Calu3 (cell line): ENCODE data around the gene INSYN2B. TPM values are rescaled to one million over a fixed set of nuclear protein-coding genes. Genes with fewer than 3 reads are reported as not detected.

ENCODE experiments used
- BruUV-seq: library from RNA; stranded (reverse); fragments of 400-500 nt; replicated peaks from 2 replicates; lab custom pipeline; 2021; lab: Mats Ljungman, UMichigan
- CTCF ChIA-PET: fragments of 300-600 bp; sonication (Branson Sonifier 250); formaldehyde crosslinking; loops from one replicate; lab custom pipeline; 2022; ENCODE audit warnings: antibody characterized with exemption; lab: Charles Lee
- DNase-seq: peaks from one replicate; pipeline ENCODE4 v3.0.0; 2022
- H3K27ac Mint-ChIP-seq: one replicate; pipeline ENCODE4 v1.8.0; 2022; ENCODE audit warnings: mixed read lengths; ENCODE audit not compliant: unreplicated experiment
- H3K27me3 Mint-ChIP-seq: one replicate; pipeline ENCODE4 v1.8.0; 2022; ENCODE audit warnings: mixed read lengths; ENCODE audit not compliant: unreplicated experiment
- H3K36me3 Mint-ChIP-seq: one replicate; pipeline ENCODE4 v1.8.0; 2022; ENCODE audit warnings: mild to moderate bottlenecking, moderate library complexity, mixed read lengths; ENCODE audit not compliant: insufficient read depth, unreplicated experiment
- H3K4me1 Mint-ChIP-seq: one replicate; pipeline ENCODE4 v1.8.0; 2022; ENCODE audit warnings: mild to moderate bottlenecking, low read depth, mixed read lengths; ENCODE audit not compliant: unreplicated experiment
- H3K4me3 Mint-ChIP-seq: one replicate; pipeline ENCODE4 v1.8.0; 2022; ENCODE audit warnings: mild to moderate bottlenecking, low read depth, moderate library complexity, mixed read lengths; ENCODE audit not compliant: unreplicated experiment
- H3K9me3 Mint-ChIP-seq: one replicate; pipeline ENCODE4 v1.8.0; 2022; ENCODE audit warnings: low read depth, mixed read lengths; ENCODE audit not compliant: unreplicated experiment
- CTCF ChIP-seq: fragments of 200-600 bp; IDR thresholded peaks from one replicate; pipeline ENCODE4 v1.8.0; 2022; ENCODE audit warnings: antibody characterized with exemption; ENCODE audit not compliant: unreplicated experiment
- intact Hi-C: fragments of 100-400 bp; cut with micrococcal nuclease; formaldehyde crosslinking; loops from one replicate; pipeline ENCODE4 v1.10.0; 2022; ENCODE audit not compliant: unreplicated experiment
- microRNA-seq: library from miRNA; unstranded; fragments of <30 nt; microRNA quantifications from one replicate; pipeline ENCODE4 v1.2.0, GENCODE V29; 2022
- total RNA-seq: library from RNA; stranded (reverse); gene quantifications from 2 replicates; pipeline ENCODE4 v1.2.3, GENCODE V29; 2022

The INSYN2B gene
- total RNA-seq, 1 experiment from 2014 or later, result not detected

- H3K4me3 Mint-ChIP-seq, result no peak overlapping the region
- intact Hi-C loops, result loop anchor here (5.0 kb wide), 1 partner anchor 125 kb away; no protein-coding TSS in a partner anchor
- no peaks in the 10 kb centered on the region for H3K36me3 Mint-ChIP-seq
- TF ChIP-seq CTCF, result no peak
- DNase-seq, result no peak
- BruUV-seq, result no TSS peak
- no peak overlapping the region for H3K27ac Mint-ChIP-seq
- peaks cover 46% of the 10 kb centered on the region for H3K27me3 Mint-ChIP-seq
- H3K9me3 Mint-ChIP-seq, result no peaks in the 10 kb centered on the region
- no peaks in the 10 kb centered on the region for H3K4me1 Mint-ChIP-seq
- CTCF ChIA-PET, result no interaction called here
Measured at GRCh38 chr5:169827769-169828168, 152.5 kb downstream of the INSYN2B start.

DNA sequence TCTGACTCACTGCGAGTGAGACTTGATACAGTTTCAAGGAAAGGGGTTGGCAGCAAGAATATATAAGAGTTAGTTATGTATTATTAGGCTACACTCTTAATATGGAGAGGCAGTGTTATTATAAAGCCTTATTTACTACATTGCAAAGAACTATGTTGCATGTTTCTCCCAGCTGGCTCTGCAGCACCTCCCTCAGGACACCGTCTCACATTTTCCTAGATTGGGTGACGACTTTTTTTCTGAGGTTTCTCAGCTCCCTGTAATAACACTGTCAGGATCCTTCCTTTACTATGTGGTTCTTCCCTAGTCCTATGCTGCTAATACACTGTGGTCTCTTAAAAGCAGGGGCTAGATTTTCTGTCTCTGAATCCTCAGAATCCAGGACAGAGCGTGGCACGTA is 153.7 kb downstream of the INSYN2B start:
- no peak for TF ChIP-seq CTCF
- Mint-ChIP-seq H3K4me1 (no peaks in the 10 kb centered on the region), H3K27me3 (peaks cover 49% of the 10 kb centered on the region), H3K36me3 (no peaks in the 10 kb centered on the region), H3K9me3 (peaks cover 2% of the 10 kb centered on the region), H3K4me3 (no peak overlapping the region), H3K27ac (no peak overlapping the region)
- no TSS peak for BruUV-seq
- CTCF ChIA-PET, result interaction anchor here (0.8 to 1.3 kb wide), 3 partner anchors 40 to 125 kb away, joined by 3 read pairs; no protein-coding TSS in a partner anchor
- intact Hi-C loops, result loop anchor here (5.0 kb wide), 1 partner anchor 124 kb away; no protein-coding TSS in a partner anchor
- DNase-seq, result no peak

DNA sequence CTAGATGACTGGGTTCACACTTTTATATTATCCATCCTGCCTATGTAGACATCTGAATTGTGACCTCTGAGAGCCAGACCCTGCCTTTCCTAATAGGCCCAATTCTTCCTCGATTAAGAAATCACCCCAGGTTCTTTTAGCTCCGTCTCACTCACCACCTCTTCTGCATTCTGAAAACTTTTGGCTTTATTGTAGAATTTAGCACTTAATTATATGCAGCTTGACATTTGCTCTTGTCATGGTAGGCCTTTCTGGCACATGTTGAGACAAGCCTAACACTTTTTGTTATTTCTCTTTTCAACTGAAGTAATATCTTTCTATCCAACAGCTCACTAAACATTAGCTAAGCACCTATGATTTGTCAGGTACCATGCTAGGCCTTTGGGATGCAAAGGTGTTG is 163.3 kb downstream of the INSYN2B start:
- no peak for TF ChIP-seq CTCF
- DNase-seq, result no peak
- Mint-ChIP-seq H3K4me1 (no peaks in the 10 kb centered on the region), H3K27ac (no peak overlapping the region), H3K4me3 (no peak overlapping the region), H3K27me3 (peaks cover 43% of the 10 kb centered on the region), H3K36me3 (no peaks in the 10 kb centered on the region), H3K9me3 (peaks cover 5% of the 10 kb centered on the region)
- no TSS peak for BruUV-seq
- intact Hi-C loops, result no loop called here
- CTCF ChIA-PET, result interaction anchor here (0.7 kb wide), 1 partner anchor 238 kb away, joined by 3 read pairs; no protein-coding TSS in a partner anchor

DNA sequence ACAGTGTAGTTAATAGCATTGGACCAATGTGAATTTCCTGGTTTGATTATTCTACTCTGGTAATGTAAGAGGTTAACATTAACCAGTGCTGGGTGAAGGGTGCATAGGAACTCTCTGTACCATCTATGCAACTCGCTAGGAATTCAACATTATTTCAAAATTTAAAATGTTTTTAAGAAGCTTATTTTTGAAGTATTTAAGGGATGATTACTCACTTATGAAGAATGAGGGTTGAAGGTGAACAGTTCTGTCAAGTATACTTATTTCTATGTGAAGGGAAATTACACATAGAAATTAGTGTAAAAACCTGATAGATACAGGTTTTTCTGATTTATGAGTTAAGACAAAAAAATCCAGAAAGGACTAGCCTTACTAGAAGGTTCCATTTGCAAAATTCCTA is 165.8 kb downstream of the INSYN2B start:
- Mint-ChIP-seq H3K27ac (no peak overlapping the region), H3K4me1 (no peaks in the 10 kb centered on the region), H3K9me3 (peaks cover 5% of the 10 kb centered on the region), H3K4me3 (no peak overlapping the region), H3K27me3 (peaks cover 50% of the 10 kb centered on the region), H3K36me3 (no peaks in the 10 kb centered on the region)
- CTCF ChIA-PET, result no interaction called here
- no TSS peak for BruUV-seq
- DNase-seq, result no peak
- intact Hi-C loops, result no loop called here
- no peak for TF ChIP-seq CTCF

Small RNA genes within 50 kb of the gene (microRNA-seq; reads per million reads assigned to microRNA genes)
- gene MIR378E, result not detected

Other genes starting within 250 kb of the INSYN2B start
- not detected in 2 replicates for gene FOXI1, start 125.4 kb upstream of the INSYN2B start, total RNA-seq